Measurements from ENCODE around the gene ASPSCR1.

ASPSCR1 gene

GRCh38 chr17:81977211-81977808, at the start of gene ASPSCR1:
ASPSCR1 (plus strand) TSS chr17:81977629; CDS start chr17:81977647, 18 bp downstream.
- DNase-seq (ENCODE audit: low spot score) = peak; percentile 83

- DNase-seq (ENCODE audit: low spot score) = peak; percentile 93
Measured at GRCh38 chr17:81927653-81928543, 49.5 kb upstream of the ASPSCR1 start, which contains the start of gene MAFG. MAFG (minus strand) TSS chr17:81927735; CDS start chr17:81923185, 4,550 bp downstream.

- no peak for DNase-seq (ENCODE audit: low spot score)
Measured at GRCh38 chr17:81928544-81929252, 48.7 kb upstream of the ASPSCR1 start.

- no peak for DNase-seq (ENCODE audit: low spot score)
Measured at GRCh38 chr17:81929253-81930141, 47.9 kb upstream of the ASPSCR1 start.

- DNase-seq (ENCODE audit: low spot score) = no peak
Measured at GRCh38 chr17:81930142-81931125, 47.0 kb upstream of the ASPSCR1 start.

GRCh38 chr17:81931189-81931556, 46.3 kb upstream of the ASPSCR1 start:
- DNase-seq (ENCODE audit: low spot score) = no peak

GRCh38 chr17:81931557-81932332, 45.7 kb upstream of the ASPSCR1 start:
- DNase-seq (ENCODE audit: low spot score) = no peak

- DNase-seq (ENCODE audit: low spot score) = no peak
Measured at GRCh38 chr17:81932333-81932983, 45.0 kb upstream of the ASPSCR1 start.

- no peak for DNase-seq (ENCODE audit: low spot score)
Measured at GRCh38 chr17:81933178-81933699, 44.2 kb upstream of the ASPSCR1 start.

- DNase-seq (ENCODE audit: low spot score) = no peak
Measured at GRCh38 chr17:81934098-81934757, 43.2 kb upstream of the ASPSCR1 start.

GRCh38 chr17:81934850-81935708, 42.4 kb upstream of the ASPSCR1 start:
- DNase-seq (ENCODE audit: low spot score) = no peak

GRCh38 chr17:81935709-81936084, 41.7 kb upstream of the ASPSCR1 start:
- DNase-seq (ENCODE audit: low spot score) = no peak

GRCh38 chr17:81939218-81939617, 38.2 kb upstream of the ASPSCR1 start:
- DNase-seq (ENCODE audit: low spot score) = no peak

GRCh38 chr17:81939881-81940385, 37.5 kb upstream of the ASPSCR1 start:
- peak; percentile 49 for DNase-seq (ENCODE audit: low spot score)

GRCh38 chr17:81940538-81941483, 36.6 kb upstream of the ASPSCR1 start:
- no peak for DNase-seq (ENCODE audit: low spot score)
